Mammary epithelial cell (primary cell): ENCODE results near the gene PCNX2.

ENCODE experiments used
- CTCF ChIP-seq, 2 donors: IDR thresholded peaks in 1 of 2; conservative IDR thresholded peaks in 1 of 2; 2 replicates each; pipeline ENCODE4 v1.5.1; 2011 to 2012; ENCODE audit warnings: inconsistent platforms in 2 of 2, low read length in 2 of 2, mild to moderate bottlenecking in 2 of 2, control low read depth in 1 of 2, low read depth in 1 of 2; ENCODE audit not compliant: insufficient read depth in 1 of 2; ENCODE audit errors: extremely low read depth in 1 of 2
- EZH2 ChIP-seq: IDR thresholded peaks from 2 replicates; pipeline ENCODE4 v1.6.1; 2012; ENCODE audit warnings: low read length, inconsistent platforms, borderline replicate concordance

DNA sequence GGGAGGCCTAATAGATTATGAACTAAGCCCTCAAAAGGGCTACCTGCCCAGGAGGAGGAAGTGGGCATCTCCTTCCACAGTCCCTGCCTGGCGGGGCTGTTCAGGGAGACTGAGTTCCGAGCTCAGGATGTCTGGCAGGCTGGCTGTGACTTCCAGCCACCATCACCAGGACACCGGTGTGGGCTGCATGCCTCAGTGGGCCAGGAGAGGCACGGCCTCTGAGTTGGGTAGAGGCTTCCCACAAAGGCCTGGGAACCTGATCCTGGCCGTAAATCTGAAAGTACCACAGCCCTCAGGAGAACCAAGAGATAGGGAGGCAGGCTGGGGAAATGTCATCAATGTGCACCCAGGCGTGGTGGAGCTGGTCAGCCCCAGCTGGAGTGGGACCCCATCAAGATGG lies 316.0 kb downstream of the PCNX2 start:
- TF ChIP-seq EZH2: no peak
- TF ChIP-seq CTCF (conservative IDR thresholded peaks at IDR 0.05 in 1 of 2, IDR thresholded peaks at IDR 0.05 in 1 of 2; ENCODE audit: extremely low read depth in 1 of 2, insufficient read depth in 1 of 2, low read depth in 1 of 2, low read length in 2 of 2): no peak
